Caco-2 (cell line): Measurements from ENCODE around the gene MYO10. TPM values are rescaled to one million over a fixed set of nuclear protein-coding genes. Genes with fewer than 3 reads are reported as not detected.

ENCODE experiments used
- BruUV-seq: library from RNA; stranded (reverse); fragments of 400-500 nt; replicated peaks from 2 replicates; lab custom pipeline; 2021; lab: Mats Ljungman, UMichigan
- CTCF ChIA-PET: fragments of 300-600 bp; sonication (Branson Sonifier 250); formaldehyde crosslinking; loops from one replicate; lab custom pipeline; 2022; ENCODE audit warnings: antibody characterized with exemption; lab: Charles Lee
- POLR2A ChIA-PET: fragments of 300-600 bp; sonication (Branson Sonifier 250); formaldehyde crosslinking; loops from one replicate; lab custom pipeline; 2022; ENCODE audit warnings: antibody characterized with exemption; lab: Charles Lee
- DNase-seq, 2 experiments: peaks; one replicate each; pipeline versions ENCODE4 v3.0.0 to v3.0.0-alpha.2; 2020 to 2022
- H3K27me3 ChIP-seq: replicated peaks from 2 replicates; pipeline ENCODE4 v1.6.0; 2011; ENCODE audit warnings: low read length; ENCODE audit not compliant: control insufficient read depth, insufficient read depth
- H3K36me3 ChIP-seq: 2 replicates; pipeline ENCODE4 v1.5.1; 2011; ENCODE audit warnings: low read length; ENCODE audit not compliant: control insufficient read depth, insufficient read depth
- H3K4me1 ChIP-seq: fragments of 250-450 bp; sonication (Bioruptor Pico); 2 replicates; pipeline ENCODE4 v1.5.1; 2020; ENCODE audit warnings: mild to moderate bottlenecking
- H3K4me3 ChIP-seq: 2 replicates; pipeline ENCODE4 v1.5.1; 2011; ENCODE audit warnings: low read depth, mild to moderate bottlenecking, control low read depth, low read length
- H3K9me3 ChIP-seq: fragments of 250-450 bp; sonication (Bioruptor Pico); 2 replicates; pipeline ENCODE4 v1.5.1; 2020; ENCODE audit warnings: mild to moderate bottlenecking, moderate library complexity
- H3K27ac Mint-ChIP-seq: one replicate; pipeline ENCODE4 v1.8.0; 2022; ENCODE audit warnings: mixed read lengths; ENCODE audit not compliant: unreplicated experiment
- H3K27me3 Mint-ChIP-seq: one replicate; pipeline ENCODE4 v1.8.0; 2022; ENCODE audit warnings: mixed read lengths; ENCODE audit not compliant: insufficient read depth, unreplicated experiment
- H3K36me3 Mint-ChIP-seq: one replicate; pipeline ENCODE4 v1.8.0; 2022; ENCODE audit warnings: mild to moderate bottlenecking, mixed read lengths; ENCODE audit not compliant: insufficient read depth, unreplicated experiment
- H3K4me1 Mint-ChIP-seq: one replicate; pipeline ENCODE4 v1.8.0; 2022; ENCODE audit warnings: low read depth, mixed read lengths; ENCODE audit not compliant: unreplicated experiment
- H3K4me3 Mint-ChIP-seq: one replicate; pipeline ENCODE4 v1.8.0; 2022; ENCODE audit warnings: mild to moderate bottlenecking, moderate library complexity, mixed read lengths; ENCODE audit not compliant: unreplicated experiment
- H3K9me3 Mint-ChIP-seq: one replicate; pipeline ENCODE4 v1.8.0; 2022; ENCODE audit warnings: mixed read lengths; ENCODE audit not compliant: unreplicated experiment
- CTCF ChIP-seq, 2 experiments: fragments of 200-600 bp in 1 of 2; IDR thresholded peaks; 1 replicate in 1 of 2; 2 replicates in 1 of 2; pipeline versions ENCODE4 v1.5.1 to v1.8.0; 2011 to 2022; ENCODE audit warnings: antibody characterized with exemption in 1 of 2, control low read depth in 1 of 2, inconsistent platforms in 1 of 2, low read depth in 1 of 2, low read length in 1 of 2, mild to moderate bottlenecking in 1 of 2, moderate library complexity in 1 of 2; ENCODE audit not compliant: insufficient read depth in 1 of 2, severe bottlenecking in 1 of 2, unreplicated experiment in 1 of 2
- intact Hi-C: fragments of 100-400 bp; cut with micrococcal nuclease; formaldehyde crosslinking; loops from one replicate; pipeline ENCODE4 v1.10.0; 2022; ENCODE audit not compliant: unreplicated experiment
- total RNA-seq: library from RNA; stranded (reverse); gene quantifications from 2 replicates; pipeline ENCODE4 v1.2.3, GENCODE V29; 2022

Gene MYO10
- total RNA-seq, 1 experiment from 2014 or later, result 67.6 TPM

GRCh38 chr5:16628376-16628775, 307.7 kb downstream of the MYO10 start:
- Mint-ChIP-seq H3K27me3 (no peaks in the 10 kb centered on the region), H3K4me1 (no peaks in the 10 kb centered on the region), H3K36me3 (no peaks in the 10 kb centered on the region), H3K27ac (no peak overlapping the region), H3K4me3 (no peak overlapping the region), H3K9me3 (no peaks in the 10 kb centered on the region)
- Histone ChIP-seq H3K36me3 (no peaks in the 10 kb centered on the region), H3K9me3 (no peaks in the 10 kb centered on the region), H3K4me1 (peaks cover 5% of the 10 kb centered on the region; the same call in 1 of the 2 replicates), H3K4me3 (no peak overlapping the region), H3K27me3 (no peaks in the 10 kb centered on the region)
- peak in 1 of 2 experiments; percentile 16 for DNase-seq
- ChIA-PET POLR2A (no interaction called here), CTCF (no interaction called here)
- no peak for TF ChIP-seq CTCF (IDR thresholded peaks at IDR 0.05; ENCODE audit: insufficient read depth in 1 of 2, low read depth in 1 of 2, low read length in 1 of 2, severe bottlenecking in 1 of 2, unreplicated experiment in 1 of 2)
- no TSS peak for BruUV-seq
- intact Hi-C loops, result no loop called here

GRCh38 chr5:16626696-16627264, 309.3 kb downstream of the MYO10 start:
- Histone ChIP-seq H3K27me3 (no peaks in the 10 kb centered on the region), H3K36me3 (no peaks in the 10 kb centered on the region), H3K4me3 (no peak overlapping the region), H3K4me1 (peaks cover 5% of the 10 kb centered on the region; the same call in 1 of the 2 replicates), H3K9me3 (no peaks in the 10 kb centered on the region)
- no peaks in the 10 kb centered on the region for H3K9me3 Mint-ChIP-seq
- BruUV-seq, result no TSS peak
- no peak for TF ChIP-seq CTCF (IDR thresholded peaks at IDR 0.05; ENCODE audit: insufficient read depth in 1 of 2, low read depth in 1 of 2, low read length in 1 of 2, severe bottlenecking in 1 of 2, unreplicated experiment in 1 of 2)
- ChIA-PET CTCF (no interaction called here), POLR2A (no interaction called here)
- intact Hi-C loops, result no loop called here
- H3K4me3 Mint-ChIP-seq, result no peak overlapping the region
- no peaks in the 10 kb centered on the region for H3K4me1 Mint-ChIP-seq
- H3K27me3 Mint-ChIP-seq, result no peaks in the 10 kb centered on the region
- no peak for DNase-seq
- no peak overlapping the region for H3K27ac Mint-ChIP-seq
- H3K36me3 Mint-ChIP-seq, result no peaks in the 10 kb centered on the region

GRCh38 chr5:16625096-16625495, 311.0 kb downstream of the MYO10 start:
- intact Hi-C loops, result no loop called here
- H3K9me3 Mint-ChIP-seq, result no peaks in the 10 kb centered on the region
- H3K4me3 Mint-ChIP-seq, result no peak overlapping the region
- H3K27ac Mint-ChIP-seq, result no peak overlapping the region
- no peak for DNase-seq
- Histone ChIP-seq H3K27me3 (no peaks in the 10 kb centered on the region), H3K36me3 (no peaks in the 10 kb centered on the region), H3K4me3 (no peak overlapping the region), H3K4me1 (peaks cover 5% of the 10 kb centered on the region; the same call in 1 of the 2 replicates), H3K9me3 (no peaks in the 10 kb centered on the region)
- no peak for TF ChIP-seq CTCF (IDR thresholded peaks at IDR 0.05; ENCODE audit: insufficient read depth in 1 of 2, low read depth in 1 of 2, low read length in 1 of 2, severe bottlenecking in 1 of 2, unreplicated experiment in 1 of 2)
- H3K36me3 Mint-ChIP-seq, result no peaks in the 10 kb centered on the region
- POLR2A ChIA-PET, result no interaction called here
- no peaks in the 10 kb centered on the region for H3K27me3 Mint-ChIP-seq
- CTCF ChIA-PET, result no interaction called here
- H3K4me1 Mint-ChIP-seq, result no peaks in the 10 kb centered on the region
- no TSS peak for BruUV-seq
